ENCODE results near the gene BRD9. TPM values are rescaled to one million over a fixed set of nuclear protein-coding genes. Genes with fewer than 3 reads are reported as not detected.

The BRD9 gene
- total and polyA plus RNA-seq, 8 donors, result 37.9 to 60.6 (median 48.1) TPM

DNA sequence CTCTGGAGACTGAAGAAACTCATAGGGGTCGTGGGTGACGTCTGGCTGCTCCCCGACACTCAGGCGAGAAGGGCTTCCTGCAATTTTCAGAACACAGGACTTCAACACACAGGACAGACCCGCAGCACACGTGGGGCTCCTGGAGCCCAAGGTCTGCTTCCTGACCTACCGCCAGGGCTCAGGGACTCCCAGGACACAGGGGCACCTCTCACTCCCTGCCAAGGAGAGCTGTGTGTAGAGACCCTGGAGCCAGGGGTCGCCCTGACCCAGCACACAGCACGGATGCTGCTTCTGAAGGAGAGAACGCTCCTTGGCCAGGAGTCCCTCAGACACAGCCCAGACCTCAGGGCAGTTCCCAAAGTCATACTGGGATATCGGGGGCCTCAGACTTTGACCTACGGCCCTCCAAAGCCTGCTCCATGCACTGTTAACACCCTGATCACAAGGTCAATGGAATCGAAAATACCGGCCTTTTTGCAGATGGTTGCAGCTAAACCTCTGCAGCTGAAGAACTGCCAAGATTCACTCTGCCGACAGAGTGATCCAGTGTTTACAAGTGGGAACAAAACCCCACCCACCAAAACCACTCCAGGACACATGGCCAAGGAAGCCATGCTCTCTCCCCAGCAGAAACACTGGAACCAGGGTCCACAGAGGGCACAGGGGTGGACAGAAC lies 28.0 kb downstream of the BRD9 start:
- intact Hi-C loops (cut with DNase I), result no loop called here
- Histone ChIP-seq H3K4me1 (no peaks in the 10 kb centered on the region), H3K27ac (no peak overlapping the region), H3K36me3 (peaks cover 0 to 78% of the 10 kb centered on the region in 2 donors), H3K4me3 (no peak overlapping the region), H3K9me3 (no peaks in the 10 kb centered on the region), H3K27me3 (no peaks in the 10 kb centered on the region)
- ATAC-seq (no peak), DNase-seq (peak in 1 of 4 donors; percentile 58)
- TF ChIP-seq, protein P1, sequence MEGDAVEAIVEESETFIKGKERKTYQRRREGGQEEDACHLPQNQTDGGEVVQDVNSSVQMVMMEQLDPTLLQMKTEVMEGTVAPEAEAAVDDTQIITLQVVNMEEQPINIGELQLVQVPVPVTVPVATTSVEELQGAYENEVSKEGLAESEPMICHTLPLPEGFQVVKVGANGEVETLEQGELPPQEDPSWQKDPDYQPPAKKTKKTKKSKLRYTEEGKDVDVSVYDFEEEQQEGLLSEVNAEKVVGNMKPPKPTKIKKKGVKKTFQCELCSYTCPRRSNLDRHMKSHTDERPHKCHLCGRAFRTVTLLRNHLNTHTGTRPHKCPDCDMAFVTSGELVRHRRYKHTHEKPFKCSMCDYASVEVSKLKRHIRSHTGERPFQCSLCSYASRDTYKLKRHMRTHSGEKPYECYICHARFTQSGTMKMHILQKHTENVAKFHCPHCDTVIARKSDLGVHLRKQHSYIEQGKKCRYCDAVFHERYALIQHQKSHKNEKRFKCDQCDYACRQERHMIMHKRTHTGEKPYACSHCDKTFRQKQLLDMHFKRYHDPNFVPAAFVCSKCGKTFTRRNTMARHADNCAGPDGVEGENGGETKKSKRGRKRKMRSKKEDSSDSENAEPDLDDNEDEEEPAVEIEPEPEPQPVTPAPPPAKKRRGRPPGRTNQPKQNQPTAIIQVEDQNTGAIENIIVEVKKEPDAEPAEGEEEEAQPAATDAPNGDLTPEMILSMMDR (IDR thresholded peaks at IDR 0.05), result no peak

DNA sequence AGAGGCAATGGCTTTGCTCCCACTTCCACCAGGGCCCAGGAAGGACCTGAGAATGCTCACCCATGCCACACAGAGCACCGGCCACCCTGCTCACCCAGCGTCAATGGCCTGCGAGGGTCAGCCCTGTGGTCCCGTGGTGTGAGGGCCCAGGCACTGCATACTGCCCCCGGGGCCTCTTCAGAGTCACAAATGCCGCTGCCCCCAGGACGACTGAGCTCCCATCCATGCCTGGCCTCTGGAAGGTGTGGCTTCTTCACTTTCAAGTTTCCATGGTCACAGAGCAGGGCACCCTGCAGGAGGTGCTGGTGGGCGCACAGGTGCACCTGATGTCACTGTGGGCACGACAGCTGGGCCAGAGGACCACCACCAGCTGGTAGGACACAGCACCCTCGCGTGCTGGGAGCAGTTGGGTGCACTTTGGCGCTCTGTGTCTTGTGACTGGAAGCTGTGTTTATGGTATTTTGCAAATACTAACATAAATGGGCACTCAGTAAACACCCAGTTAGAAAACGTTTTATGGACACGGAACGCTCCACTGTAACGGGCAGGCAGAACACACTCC lies 29.3 kb downstream of the BRD9 start:
- Histone ChIP-seq H3K4me1 (no peaks in the 10 kb centered on the region), H3K9me3 (no peaks in the 10 kb centered on the region), H3K4me3 (no peak overlapping the region), H3K27me3 (no peaks in the 10 kb centered on the region), H3K27ac (no peak overlapping the region), H3K36me3 (peaks cover 0 to 65% of the 10 kb centered on the region in 2 donors)
- intact Hi-C loops (cut with DNase I), result no loop called here
- DNase-seq (peak in 1 of 4 donors; percentile 66), ATAC-seq (no peak)
- TF ChIP-seq, protein P1 (IDR thresholded peaks at IDR 0.05), result no peak

DNA sequence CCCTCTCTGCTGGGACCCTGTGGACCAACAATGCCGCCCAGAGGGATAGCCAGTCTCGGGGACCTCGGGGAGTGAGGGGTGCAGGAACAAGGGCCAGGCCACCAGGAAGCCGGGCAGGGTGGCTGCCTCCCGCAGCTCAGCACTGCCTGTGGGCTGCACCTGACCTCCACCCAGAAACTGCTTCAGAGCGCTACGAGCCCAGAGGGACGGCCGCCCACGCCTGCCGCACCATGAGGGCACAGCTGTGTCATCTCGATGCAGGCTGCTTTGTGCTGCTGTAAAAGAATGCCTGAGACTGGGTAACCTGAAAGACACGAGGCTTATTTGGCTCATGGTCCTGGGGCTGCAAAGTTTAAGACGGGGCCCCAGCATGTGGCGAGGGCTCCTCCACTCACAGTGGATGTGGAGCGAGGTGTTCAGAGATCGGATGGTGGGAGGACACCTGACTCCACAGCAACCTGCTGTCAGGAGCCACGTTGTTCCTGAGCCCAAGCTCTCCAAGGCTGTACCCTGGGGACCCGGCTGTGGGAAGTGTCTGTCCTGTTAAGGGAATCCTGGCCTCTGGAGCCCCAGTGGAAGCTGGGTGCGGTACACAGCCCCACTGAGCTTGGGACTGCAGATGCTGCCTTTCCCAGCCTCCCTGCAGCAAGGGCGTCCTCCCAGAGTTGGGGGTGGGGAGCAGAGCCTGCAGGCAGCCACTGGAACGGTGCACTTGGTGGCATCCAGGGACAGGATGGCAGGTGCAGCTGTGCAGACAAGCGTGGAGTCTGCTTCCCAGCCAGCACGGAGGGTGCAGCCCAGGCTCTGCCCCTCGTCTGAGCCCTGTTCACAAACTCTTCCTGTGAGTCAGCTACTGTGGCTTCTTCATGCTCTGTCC lies 30.0 kb downstream of the BRD9 start:
- ATAC-seq (no peak), DNase-seq (peak in 1 of 4 donors; percentile 57)
- no peak overlapping the region for H3K27ac ChIP-seq
- H3K27me3 ChIP-seq, result no peaks in the 10 kb centered on the region
- no peaks in the 10 kb centered on the region for H3K4me1 ChIP-seq
- H3K36me3 ChIP-seq, result peaks cover 0 to 58% of the 10 kb centered on the region in 2 donors
- intact Hi-C loops (cut with DNase I), result no loop called here
- no peak overlapping the region for H3K4me3 ChIP-seq
- H3K9me3 ChIP-seq, result no peaks in the 10 kb centered on the region
- TF ChIP-seq, protein P1 (IDR thresholded peaks at IDR 0.05), result no peak

DNA sequence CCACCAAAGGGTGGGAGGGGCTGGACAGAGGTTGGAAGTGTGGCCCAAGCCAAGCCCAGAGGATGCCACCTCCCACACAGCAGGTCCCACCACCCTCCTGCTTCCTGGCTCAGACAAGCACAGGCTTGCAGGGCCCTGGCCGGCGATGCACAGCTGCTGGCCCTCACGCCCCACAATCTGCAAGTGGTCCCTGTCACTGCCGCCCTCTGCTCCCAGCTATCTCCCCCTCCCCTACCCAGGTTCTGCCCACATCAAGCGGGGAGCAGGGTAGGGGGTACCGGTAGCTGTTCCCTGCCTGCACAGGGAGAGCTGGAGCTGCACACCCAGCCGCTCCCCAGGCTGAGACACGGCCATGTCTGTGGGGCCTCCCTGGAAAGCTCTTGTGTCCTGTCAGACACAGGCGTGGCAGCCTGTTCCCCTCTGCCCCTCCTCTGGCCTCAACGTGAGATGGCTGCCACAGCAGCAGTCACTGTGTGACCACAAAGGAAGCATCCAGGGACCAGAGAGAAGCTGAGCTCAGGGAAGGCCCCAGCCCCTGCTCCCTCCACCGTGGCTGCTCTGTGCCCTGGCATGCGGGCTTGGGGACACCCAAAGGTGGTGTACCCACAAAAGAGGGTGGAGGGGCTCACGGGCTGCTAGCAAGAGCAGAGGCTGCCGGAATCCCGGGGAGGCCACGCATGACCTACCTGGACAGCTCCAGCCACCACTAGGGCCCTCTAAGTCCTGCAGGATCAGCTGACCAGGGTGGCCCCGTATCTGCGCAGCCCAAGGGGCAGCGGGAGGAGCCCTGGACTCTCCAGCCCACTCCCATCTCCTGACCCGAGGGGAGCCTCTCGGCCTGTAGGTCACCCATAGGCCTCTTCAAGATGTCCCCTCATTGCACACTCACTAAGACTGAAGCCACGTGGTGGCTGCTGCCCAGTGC lies 30.9 kb downstream of the BRD9 start:
- peak in 1 of 4 donors; percentile 65 for DNase-seq
- H3K27ac ChIP-seq, result no peak overlapping the region
- no peaks in the 10 kb centered on the region for H3K27me3 ChIP-seq
- intact Hi-C loops (cut with DNase I), result no loop called here
- peaks cover 0 to 49% of the 10 kb centered on the region in 2 donors for H3K36me3 ChIP-seq
- no peak for ATAC-seq
- no peak overlapping the region for H3K4me3 ChIP-seq
- H3K9me3 ChIP-seq, result no peaks in the 10 kb centered on the region
- TF ChIP-seq, protein P1 (IDR thresholded peaks at IDR 0.05), result no peak
- H3K4me1 ChIP-seq, result no peaks in the 10 kb centered on the region
